Measurements from ENCODE around the gene PPID.

DNA sequence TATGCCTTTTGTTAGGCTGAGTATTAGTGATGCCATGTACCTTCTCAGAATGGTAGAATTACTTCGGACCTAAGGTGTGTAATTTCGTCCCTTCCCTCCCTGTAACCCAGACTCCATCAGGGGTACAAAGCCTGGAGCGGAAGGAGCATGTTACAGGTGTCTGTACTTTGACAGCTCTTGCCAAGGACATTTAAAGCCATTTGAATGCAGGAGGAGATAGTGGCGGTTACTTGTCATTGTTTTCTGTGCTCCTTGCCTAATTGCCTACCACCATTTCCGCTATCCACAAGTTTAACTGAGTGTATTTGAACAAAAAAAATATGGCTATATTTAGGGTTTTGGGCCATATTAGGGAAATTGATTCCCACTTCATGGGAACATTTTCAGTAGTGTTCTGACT lies 47.5 kb upstream of the PPID start:
- TF ChIP-seq, protein P1, sequence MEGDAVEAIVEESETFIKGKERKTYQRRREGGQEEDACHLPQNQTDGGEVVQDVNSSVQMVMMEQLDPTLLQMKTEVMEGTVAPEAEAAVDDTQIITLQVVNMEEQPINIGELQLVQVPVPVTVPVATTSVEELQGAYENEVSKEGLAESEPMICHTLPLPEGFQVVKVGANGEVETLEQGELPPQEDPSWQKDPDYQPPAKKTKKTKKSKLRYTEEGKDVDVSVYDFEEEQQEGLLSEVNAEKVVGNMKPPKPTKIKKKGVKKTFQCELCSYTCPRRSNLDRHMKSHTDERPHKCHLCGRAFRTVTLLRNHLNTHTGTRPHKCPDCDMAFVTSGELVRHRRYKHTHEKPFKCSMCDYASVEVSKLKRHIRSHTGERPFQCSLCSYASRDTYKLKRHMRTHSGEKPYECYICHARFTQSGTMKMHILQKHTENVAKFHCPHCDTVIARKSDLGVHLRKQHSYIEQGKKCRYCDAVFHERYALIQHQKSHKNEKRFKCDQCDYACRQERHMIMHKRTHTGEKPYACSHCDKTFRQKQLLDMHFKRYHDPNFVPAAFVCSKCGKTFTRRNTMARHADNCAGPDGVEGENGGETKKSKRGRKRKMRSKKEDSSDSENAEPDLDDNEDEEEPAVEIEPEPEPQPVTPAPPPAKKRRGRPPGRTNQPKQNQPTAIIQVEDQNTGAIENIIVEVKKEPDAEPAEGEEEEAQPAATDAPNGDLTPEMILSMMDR (conservative IDR thresholded peaks at IDR 0.05) = no peak
- no peak for TF ChIP-seq EZH2 (IDR thresholded peaks at IDR 0.05; ENCODE audit: low read depth)
